ENCODE data around the gene SQSTM1. TPM values are rescaled to one million over a fixed set of nuclear protein-coding genes. Genes with fewer than 3 reads are reported as not detected.
A peak's percentile ranks its signal among the peaks of the same experiment; 100 is the strongest.

SQSTM1 gene
- total RNA-seq, 1 experiment from 2014 or later = 78.5 TPM

DNA sequence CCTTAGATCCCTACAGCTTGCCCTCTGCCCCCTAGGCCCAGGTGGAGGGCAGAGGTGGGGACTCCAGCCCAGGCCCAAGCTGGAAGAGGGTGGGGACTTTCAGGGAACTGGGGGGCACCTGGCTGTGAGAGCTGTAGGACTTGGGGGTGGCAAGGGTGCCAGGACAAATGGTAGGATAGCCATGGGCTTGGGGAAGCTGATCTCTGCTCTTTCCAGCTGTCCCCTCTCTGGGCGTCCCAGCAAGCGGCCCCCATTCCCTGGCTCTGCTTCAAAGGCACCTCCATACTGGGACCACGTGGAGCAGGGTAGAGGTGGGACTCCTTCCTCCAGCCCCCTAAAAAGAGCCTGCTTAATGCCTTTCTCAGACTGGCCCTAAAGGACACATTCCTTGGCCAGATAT is 26.5 kb upstream of the SQSTM1 start:
- no peaks in the 10 kb centered on the region for H3K27me3 Mint-ChIP-seq (ENCODE audit: low read depth)
- H3K4me1 Mint-ChIP-seq = peaks cover 18% of the 10 kb centered on the region
- ATAC-seq (no peak), DNase-seq (ENCODE audit: low spot score) (no peak)
- peaks cover 10% of the 10 kb centered on the region for H3K36me3 Mint-ChIP-seq
- no peak for TF ChIP-seq MYBL2 (CRISPR knock-in tag; IDR thresholded peaks at IDR 0.05)
- TF ChIP-seq, protein P1, sequence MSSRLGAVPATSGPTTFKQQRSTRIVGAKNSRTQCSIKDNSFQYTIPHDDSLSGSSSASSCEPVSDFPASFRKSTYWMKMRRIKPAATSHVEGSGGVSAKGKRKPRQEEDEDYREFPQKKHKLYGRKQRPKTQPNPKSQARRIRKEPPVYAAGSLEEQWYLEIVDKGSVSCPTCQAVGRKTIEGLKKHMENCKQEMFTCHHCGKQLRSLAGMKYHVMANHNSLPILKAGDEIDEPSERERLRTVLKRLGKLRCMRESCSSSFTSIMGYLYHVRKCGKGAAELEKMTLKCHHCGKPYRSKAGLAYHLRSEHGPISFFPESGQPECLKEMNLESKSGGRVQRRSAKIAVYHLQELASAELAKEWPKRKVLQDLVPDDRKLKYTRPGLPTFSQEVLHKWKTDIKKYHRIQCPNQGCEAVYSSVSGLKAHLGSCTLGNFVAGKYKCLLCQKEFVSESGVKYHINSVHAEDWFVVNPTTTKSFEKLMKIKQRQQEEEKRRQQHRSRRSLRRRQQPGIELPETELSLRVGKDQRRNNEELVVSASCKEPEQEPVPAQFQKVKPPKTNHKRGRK (CRISPR knock-in tag; IDR thresholded peaks at IDR 0.05; ENCODE audit: borderline replicate concordance) = no peak
- TF ChIP-seq, protein P2, sequence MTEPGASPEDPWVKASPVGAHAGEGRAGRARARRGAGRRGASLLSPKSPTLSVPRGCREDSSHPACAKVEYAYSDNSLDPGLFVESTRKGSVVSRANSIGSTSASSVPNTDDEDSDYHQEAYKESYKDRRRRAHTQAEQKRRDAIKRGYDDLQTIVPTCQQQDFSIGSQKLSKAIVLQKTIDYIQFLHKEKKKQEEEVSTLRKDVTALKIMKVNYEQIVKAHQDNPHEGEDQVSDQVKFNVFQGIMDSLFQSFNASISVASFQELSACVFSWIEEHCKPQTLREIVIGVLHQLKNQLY (CRISPR knock-in tag; IDR thresholded peaks at IDR 0.05) = no peak
- no peak for TF ChIP-seq NR3C1 (CRISPR knock-in tag; conservative IDR thresholded peaks at IDR 0.05; ENCODE audit: low read depth)
- TF ChIP-seq, protein P3, sequence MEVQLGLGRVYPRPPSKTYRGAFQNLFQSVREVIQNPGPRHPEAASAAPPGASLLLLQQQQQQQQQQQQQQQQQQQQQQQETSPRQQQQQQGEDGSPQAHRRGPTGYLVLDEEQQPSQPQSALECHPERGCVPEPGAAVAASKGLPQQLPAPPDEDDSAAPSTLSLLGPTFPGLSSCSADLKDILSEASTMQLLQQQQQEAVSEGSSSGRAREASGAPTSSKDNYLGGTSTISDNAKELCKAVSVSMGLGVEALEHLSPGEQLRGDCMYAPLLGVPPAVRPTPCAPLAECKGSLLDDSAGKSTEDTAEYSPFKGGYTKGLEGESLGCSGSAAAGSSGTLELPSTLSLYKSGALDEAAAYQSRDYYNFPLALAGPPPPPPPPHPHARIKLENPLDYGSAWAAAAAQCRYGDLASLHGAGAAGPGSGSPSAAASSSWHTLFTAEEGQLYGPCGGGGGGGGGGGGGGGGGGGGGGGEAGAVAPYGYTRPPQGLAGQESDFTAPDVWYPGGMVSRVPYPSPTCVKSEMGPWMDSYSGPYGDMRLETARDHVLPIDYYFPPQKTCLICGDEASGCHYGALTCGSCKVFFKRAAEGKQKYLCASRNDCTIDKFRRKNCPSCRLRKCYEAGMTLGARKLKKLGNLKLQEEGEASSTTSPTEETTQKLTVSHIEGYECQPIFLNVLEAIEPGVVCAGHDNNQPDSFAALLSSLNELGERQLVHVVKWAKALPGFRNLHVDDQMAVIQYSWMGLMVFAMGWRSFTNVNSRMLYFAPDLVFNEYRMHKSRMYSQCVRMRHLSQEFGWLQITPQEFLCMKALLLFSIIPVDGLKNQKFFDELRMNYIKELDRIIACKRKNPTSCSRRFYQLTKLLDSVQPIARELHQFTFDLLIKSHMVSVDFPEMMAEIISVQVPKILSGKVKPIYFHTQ (CRISPR knock-in tag; IDR thresholded peaks at IDR 0.05) = no peak
- no peak overlapping the region for H3K4me3 Mint-ChIP-seq
- peaks cover 3% of the 10 kb centered on the region; the same call in 1 of the 2 replicates for H3K9me3 Mint-ChIP-seq
- POLR2A ChIA-PET = no interaction called here
- CTCF ChIA-PET = interaction anchor here (5.7 kb wide), 1 partner anchor 31 kb away, joined by 39 read pairs; no protein-coding TSS in a partner anchor
- no peak overlapping the region for H3K27ac Mint-ChIP-seq

DNA sequence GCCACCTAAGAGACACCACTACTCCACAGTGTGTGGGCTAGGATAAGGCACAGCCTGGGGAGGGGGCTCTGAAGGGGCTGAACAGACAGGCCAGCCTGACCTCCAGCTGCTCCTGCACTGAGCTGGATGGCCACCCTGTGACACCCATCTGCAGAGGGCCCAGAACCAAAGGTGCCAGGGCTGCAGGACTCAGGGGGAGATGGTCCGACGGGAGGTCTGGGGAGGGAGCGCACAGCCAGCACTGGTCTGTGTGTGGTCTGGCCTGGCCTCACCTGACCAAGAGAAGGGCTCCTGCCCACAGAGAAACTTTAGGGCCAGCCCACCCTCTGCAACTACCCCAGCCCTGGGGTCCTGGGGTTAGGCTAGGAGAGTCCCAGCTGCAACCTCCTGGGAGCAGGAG is 26.1 kb upstream of the SQSTM1 start:
- Mint-ChIP-seq H3K4me3 (peak overlapping the region; percentile 67), H3K36me3 (peaks cover 12% of the 10 kb centered on the region), H3K9me3 (no peaks in the 10 kb centered on the region), H3K27ac (no peak overlapping the region), H3K4me1 (peaks cover 18% of the 10 kb centered on the region), H3K27me3 (ENCODE audit: low read depth) (no peaks in the 10 kb centered on the region)
- POLR2A ChIA-PET = no interaction called here
- DNase-seq (ENCODE audit: low spot score) (no peak), ATAC-seq (no peak)
- TF ChIP-seq ATF1 (CRISPR knock-in tag; IDR thresholded peaks at IDR 0.05) (no peak), RELA (CRISPR knock-in tag; IDR thresholded peaks at IDR 0.05; ENCODE audit: borderline replicate concordance) (no peak), CREM (CRISPR knock-in tag; IDR thresholded peaks at IDR 0.05) (no peak), ELF4 (CRISPR knock-in tag; IDR thresholded peaks at IDR 0.05; ENCODE audit: low read depth) (no peak), NR2C2 (CRISPR knock-in tag; IDR thresholded peaks at IDR 0.05) (no peak)
- TF ChIP-seq, protein P4, sequence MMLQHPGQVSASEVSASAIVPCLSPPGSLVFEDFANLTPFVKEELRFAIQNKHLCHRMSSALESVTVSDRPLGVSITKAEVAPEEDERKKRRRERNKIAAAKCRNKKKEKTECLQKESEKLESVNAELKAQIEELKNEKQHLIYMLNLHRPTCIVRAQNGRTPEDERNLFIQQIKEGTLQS (CRISPR knock-in tag; conservative IDR thresholded peaks at IDR 0.05) = no peak
- CTCF ChIA-PET = interaction anchor here (1.0 to 5.7 kb wide), 2 partner anchors 26 to 32 kb away, joined by 3 to 39 read pairs; no protein-coding TSS in a partner anchor

DNA sequence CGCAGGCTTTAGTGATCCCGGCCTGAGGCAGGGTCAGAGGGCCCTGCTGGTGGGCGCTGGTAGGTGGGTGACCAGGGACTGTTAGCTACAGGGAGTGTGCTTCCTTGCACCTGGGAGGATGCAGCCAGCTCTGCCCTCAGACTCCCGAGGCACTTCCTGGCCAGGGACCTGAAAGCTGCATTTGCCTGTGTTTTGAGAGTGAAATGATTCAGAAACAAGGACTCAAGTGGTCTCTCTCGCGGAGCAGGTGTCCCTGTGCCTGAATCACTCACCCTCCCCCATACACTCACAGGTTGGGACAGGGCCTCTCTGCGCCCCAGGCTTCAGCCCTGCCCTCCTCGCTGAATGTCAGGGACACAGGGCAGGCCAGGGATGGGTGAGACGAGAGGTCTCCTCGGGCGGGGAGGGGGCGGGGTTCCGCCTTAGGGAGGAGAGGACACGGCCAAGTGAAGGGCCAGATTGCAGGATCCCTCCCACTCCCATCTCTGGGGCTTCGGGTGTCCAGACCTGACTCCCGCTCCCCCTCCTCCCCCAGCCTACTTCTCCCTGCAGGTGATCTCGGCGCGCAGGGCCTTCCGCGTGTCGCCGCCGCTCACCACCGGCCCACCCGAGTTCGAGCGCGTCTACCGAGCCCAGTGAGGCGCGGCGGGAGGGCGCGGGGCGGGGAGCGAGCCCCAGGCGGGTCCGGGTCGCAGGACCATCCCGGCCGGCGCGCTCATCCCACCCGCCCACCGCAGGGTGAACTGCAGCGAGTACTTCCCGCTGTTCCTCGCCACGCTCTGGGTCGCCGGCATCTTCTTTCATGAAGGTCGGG is 25.4 kb upstream of the SQSTM1 start:
- Mint-ChIP-seq H3K9me3 (no peaks in the 10 kb centered on the region), H3K27ac (no peak overlapping the region), H3K36me3 (peaks cover 15% of the 10 kb centered on the region), H3K4me1 (peaks cover 18% of the 10 kb centered on the region), H3K4me3 (peak overlapping the region; percentile 67), H3K27me3 (ENCODE audit: low read depth) (no peaks in the 10 kb centered on the region)
- ATAC-seq (peak; percentile 28), DNase-seq (ENCODE audit: low spot score) (peak; percentile 56)
- ChIA-PET POLR2A (interaction anchor here (1.1 kb wide), 1 partner anchor 63 kb away, joined by 3 read pairs; no protein-coding TSS in a partner anchor), CTCF (interaction anchor here (0.5 to 5.7 kb wide), 14 partner anchors 9 to 811 kb away, joined by 3 to 39 read pairs (median 4); partner anchors contain the start of gene SQSTM1)
- TF ChIP-seq, protein P5, sequence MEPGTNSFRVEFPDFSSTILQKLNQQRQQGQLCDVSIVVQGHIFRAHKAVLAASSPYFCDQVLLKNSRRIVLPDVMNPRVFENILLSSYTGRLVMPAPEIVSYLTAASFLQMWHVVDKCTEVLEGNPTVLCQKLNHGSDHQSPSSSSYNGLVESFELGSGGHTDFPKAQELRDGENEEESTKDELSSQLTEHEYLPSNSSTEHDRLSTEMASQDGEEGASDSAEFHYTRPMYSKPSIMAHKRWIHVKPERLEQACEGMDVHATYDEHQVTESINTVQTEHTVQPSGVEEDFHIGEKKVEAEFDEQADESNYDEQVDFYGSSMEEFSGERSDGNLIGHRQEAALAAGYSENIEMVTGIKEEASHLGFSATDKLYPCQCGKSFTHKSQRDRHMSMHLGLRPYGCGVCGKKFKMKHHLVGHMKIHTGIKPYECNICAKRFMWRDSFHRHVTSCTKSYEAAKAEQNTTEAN (CRISPR knock-in tag; IDR thresholded peaks at IDR 0.05) = 0 out of 2 replicates have a peak, but pooled peaks have one; percentile 4
- TF ChIP-seq, protein P6, sequence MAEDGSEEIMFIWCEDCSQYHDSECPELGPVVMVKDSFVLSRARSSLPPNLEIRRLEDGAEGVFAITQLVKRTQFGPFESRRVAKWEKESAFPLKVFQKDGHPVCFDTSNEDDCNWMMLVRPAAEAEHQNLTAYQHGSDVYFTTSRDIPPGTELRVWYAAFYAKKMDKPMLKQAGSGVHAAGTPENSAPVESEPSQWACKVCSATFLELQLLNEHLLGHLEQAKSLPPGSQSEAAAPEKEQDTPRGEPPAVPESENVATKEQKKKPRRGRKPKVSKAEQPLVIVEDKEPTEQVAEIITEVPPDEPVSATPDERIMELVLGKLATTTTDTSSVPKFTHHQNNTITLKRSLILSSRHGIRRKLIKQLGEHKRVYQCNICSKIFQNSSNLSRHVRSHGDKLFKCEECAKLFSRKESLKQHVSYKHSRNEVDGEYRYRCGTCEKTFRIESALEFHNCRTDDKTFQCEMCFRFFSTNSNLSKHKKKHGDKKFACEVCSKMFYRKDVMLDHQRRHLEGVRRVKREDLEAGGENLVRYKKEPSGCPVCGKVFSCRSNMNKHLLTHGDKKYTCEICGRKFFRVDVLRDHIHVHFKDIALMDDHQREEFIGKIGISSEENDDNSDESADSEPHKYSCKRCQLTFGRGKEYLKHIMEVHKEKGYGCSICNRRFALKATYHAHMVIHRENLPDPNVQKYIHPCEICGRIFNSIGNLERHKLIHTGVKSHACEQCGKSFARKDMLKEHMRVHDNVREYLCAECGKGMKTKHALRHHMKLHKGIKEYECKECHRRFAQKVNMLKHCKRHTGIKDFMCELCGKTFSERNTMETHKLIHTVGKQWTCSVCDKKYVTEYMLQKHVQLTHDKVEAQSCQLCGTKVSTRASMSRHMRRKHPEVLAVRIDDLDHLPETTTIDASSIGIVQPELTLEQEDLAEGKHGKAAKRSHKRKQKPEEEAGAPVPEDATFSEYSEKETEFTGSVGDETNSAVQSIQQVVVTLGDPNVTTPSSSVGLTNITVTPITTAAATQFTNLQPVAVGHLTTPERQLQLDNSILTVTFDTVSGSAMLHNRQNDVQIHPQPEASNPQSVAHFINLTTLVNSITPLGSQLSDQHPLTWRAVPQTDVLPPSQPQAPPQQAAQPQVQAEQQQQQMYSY (CRISPR knock-in tag; IDR thresholded peaks at IDR 0.05) = no peak
- TF ChIP-seq, protein P7, sequence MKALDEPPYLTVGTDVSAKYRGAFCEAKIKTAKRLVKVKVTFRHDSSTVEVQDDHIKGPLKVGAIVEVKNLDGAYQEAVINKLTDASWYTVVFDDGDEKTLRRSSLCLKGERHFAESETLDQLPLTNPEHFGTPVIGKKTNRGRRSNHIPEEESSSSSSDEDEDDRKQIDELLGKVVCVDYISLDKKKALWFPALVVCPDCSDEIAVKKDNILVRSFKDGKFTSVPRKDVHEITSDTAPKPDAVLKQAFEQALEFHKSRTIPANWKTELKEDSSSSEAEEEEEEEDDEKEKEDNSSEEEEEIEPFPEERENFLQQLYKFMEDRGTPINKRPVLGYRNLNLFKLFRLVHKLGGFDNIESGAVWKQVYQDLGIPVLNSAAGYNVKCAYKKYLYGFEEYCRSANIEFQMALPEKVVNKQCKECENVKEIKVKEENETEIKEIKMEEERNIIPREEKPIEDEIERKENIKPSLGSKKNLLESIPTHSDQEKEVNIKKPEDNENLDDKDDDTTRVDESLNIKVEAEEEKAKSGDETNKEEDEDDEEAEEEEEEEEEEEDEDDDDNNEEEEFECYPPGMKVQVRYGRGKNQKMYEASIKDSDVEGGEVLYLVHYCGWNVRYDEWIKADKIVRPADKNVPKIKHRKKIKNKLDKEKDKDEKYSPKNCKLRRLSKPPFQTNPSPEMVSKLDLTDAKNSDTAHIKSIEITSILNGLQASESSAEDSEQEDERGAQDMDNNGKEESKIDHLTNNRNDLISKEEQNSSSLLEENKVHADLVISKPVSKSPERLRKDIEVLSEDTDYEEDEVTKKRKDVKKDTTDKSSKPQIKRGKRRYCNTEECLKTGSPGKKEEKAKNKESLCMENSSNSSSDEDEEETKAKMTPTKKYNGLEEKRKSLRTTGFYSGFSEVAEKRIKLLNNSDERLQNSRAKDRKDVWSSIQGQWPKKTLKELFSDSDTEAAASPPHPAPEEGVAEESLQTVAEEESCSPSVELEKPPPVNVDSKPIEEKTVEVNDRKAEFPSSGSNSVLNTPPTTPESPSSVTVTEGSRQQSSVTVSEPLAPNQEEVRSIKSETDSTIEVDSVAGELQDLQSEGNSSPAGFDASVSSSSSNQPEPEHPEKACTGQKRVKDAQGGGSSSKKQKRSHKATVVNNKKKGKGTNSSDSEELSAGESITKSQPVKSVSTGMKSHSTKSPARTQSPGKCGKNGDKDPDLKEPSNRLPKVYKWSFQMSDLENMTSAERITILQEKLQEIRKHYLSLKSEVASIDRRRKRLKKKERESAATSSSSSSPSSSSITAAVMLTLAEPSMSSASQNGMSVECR (CRISPR knock-in tag; IDR thresholded peaks at IDR 0.05; ENCODE audit: borderline replicate concordance) = peak; percentile 41; the same call in 1 of the 2 replicates

All from WTC11 (cell line).